ENCODE results near the gene POLE. TPM values are rescaled to one million over a fixed set of nuclear protein-coding genes. Genes with fewer than 3 reads are reported as not detected.

POLE gene
- total and polyA plus RNA-seq, 2 donors (not counting 1 experiment from before 2014, with no cell fraction given): 6.2 to 9.6 TPM

DNA sequence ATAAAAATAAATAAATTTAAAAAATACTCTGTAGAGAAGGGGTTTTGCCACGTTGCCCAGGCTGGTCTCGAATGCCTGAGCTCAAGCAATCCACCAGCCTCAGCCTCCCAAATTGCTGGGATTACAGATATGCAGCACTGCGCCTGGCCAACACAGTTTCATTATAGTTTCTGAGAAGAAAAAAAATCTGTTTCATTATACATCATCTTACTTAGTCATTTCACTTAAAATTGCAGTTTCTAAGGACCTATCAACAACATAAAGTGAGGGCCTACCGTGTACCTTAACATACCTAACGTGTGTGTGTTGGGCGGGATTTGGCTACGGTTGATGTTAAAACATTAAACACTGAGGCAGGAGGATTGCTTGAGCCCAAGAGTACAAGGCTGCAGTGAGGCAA lies 40.3 kb downstream of the POLE start:
- no peak for DNase-seq (ENCODE audit: low read depth in 2 of 2)
- Histone ChIP-seq H4K20me1 (ENCODE audit: control insufficient read depth, extremely low read depth, insufficient read depth, low read length) (no peaks in the 10 kb centered on the region), H2AFZ (ENCODE audit: low read length) (no peak overlapping the region), H3K9me3 (ENCODE audit: control insufficient read depth, insufficient read depth, low read depth, low read length) (no peaks in the 10 kb centered on the region), H3K36me3 (ENCODE audit: control insufficient read depth, insufficient read depth, low read length) (peaks cover 16% of the 10 kb centered on the region), H3K9ac (ENCODE audit: insufficient read depth, low read length) (no peak overlapping the region), H3K4me2 (ENCODE audit: extremely low read depth, insufficient read depth, low read length) (no peak overlapping the region), H3K27me3 (ENCODE audit: control insufficient read depth, insufficient read depth, low read length) (no peaks in the 10 kb centered on the region), H3K79me2 (ENCODE audit: control insufficient read depth, insufficient read depth, low read length) (no peaks in the 10 kb centered on the region), H3K27ac (ENCODE audit: insufficient read depth, low read length) (no peak overlapping the region), H3K4me1 (ENCODE audit: control insufficient read depth, extremely low read depth, insufficient read depth, low read length) (no peaks in the 10 kb centered on the region), H3K4me3 (replicated peaks in 1 of 4; ENCODE audit: control extremely low read depth in 1 of 4, insufficient read depth in 1 of 4, low read depth in 3 of 4, low read length in 4 of 4) (no peak overlapping the region)
- TF ChIP-seq, protein P1, sequence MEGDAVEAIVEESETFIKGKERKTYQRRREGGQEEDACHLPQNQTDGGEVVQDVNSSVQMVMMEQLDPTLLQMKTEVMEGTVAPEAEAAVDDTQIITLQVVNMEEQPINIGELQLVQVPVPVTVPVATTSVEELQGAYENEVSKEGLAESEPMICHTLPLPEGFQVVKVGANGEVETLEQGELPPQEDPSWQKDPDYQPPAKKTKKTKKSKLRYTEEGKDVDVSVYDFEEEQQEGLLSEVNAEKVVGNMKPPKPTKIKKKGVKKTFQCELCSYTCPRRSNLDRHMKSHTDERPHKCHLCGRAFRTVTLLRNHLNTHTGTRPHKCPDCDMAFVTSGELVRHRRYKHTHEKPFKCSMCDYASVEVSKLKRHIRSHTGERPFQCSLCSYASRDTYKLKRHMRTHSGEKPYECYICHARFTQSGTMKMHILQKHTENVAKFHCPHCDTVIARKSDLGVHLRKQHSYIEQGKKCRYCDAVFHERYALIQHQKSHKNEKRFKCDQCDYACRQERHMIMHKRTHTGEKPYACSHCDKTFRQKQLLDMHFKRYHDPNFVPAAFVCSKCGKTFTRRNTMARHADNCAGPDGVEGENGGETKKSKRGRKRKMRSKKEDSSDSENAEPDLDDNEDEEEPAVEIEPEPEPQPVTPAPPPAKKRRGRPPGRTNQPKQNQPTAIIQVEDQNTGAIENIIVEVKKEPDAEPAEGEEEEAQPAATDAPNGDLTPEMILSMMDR (conservative IDR thresholded peaks at IDR 0.05 in 1 of 2, IDR thresholded peaks at IDR 0.05 in 1 of 2; ENCODE audit: low read depth in 1 of 2, low read length in 2 of 2): no peak
- TF ChIP-seq EZH2 (IDR thresholded peaks at IDR 0.05; ENCODE audit: low read length, missing control alignments): no peak

DNA sequence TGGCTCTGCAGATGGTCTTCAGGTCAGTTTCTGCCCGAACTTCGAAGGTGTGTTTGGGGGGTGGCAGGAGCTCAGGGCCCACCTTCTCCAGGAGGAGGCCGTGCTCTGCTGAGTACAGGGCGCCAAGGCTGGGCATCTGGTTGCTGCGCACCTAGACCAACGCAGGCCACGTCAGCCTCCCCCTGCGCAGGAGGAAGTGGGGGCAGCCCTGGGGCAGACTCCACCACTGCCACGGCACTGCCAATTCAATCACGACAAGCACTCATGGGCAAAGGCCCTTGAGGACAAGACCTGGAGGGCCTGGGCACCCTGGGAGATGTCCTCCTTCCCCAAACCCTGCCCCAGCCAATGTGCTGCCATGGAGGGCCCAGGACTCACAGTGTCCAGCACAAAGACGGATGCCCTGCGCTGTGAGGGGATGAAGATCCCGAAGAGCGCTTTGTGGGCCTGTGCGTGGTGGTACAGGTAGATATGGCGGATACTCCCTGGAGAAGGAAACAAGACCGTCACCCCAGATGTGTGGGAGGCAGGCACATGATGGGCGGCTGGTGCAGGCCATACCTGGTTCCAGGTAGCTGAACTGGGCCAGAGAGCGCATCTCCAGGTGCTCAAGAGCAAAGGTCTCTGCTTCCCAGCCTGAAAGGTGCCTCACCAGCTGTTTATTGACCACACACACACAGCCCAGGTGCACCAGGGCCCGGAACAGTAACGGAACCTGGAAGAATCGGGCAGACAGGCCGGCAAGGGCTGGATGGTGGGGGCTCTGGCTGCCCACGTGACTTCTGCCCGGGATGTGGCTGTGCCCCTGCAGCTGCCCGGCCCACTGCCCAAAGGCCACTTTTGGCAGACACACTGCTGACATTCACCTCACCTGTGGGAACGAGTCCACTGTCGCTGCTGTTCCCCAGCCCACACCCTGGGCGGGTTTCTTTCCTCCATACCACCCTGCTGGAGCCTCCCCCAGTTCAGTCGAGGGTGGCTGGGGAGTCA lies 44.0 kb downstream of the POLE start:
- Histone ChIP-seq H3K27ac (ENCODE audit: insufficient read depth, low read length) (no peak overlapping the region), H3K9ac (ENCODE audit: insufficient read depth, low read length) (no peak overlapping the region), H4K20me1 (ENCODE audit: control insufficient read depth, extremely low read depth, insufficient read depth, low read length) (no peaks in the 10 kb centered on the region), H3K9me3 (ENCODE audit: control insufficient read depth, insufficient read depth, low read depth, low read length) (no peaks in the 10 kb centered on the region), H3K4me3 (replicated peaks in 1 of 4; ENCODE audit: control extremely low read depth in 1 of 4, insufficient read depth in 1 of 4, low read depth in 3 of 4, low read length in 4 of 4) (no peak overlapping the region), H3K27me3 (ENCODE audit: control insufficient read depth, insufficient read depth, low read length) (no peaks in the 10 kb centered on the region), H3K36me3 (ENCODE audit: control insufficient read depth, insufficient read depth, low read length) (peaks cover 13% of the 10 kb centered on the region), H2AFZ (ENCODE audit: low read length) (no peak overlapping the region), H3K4me2 (ENCODE audit: extremely low read depth, insufficient read depth, low read length) (no peak overlapping the region), H3K4me1 (ENCODE audit: control insufficient read depth, extremely low read depth, insufficient read depth, low read length) (no peaks in the 10 kb centered on the region), H3K79me2 (ENCODE audit: control insufficient read depth, insufficient read depth, low read length) (no peaks in the 10 kb centered on the region)
- TF ChIP-seq EZH2 (IDR thresholded peaks at IDR 0.05; ENCODE audit: low read length, missing control alignments): no peak
- TF ChIP-seq, protein P1 (conservative IDR thresholded peaks at IDR 0.05 in 1 of 2, IDR thresholded peaks at IDR 0.05 in 1 of 2; ENCODE audit: low read depth in 1 of 2, low read length in 2 of 2): no peak
- DNase-seq (ENCODE audit: low read depth in 2 of 2): no peak

DNA sequence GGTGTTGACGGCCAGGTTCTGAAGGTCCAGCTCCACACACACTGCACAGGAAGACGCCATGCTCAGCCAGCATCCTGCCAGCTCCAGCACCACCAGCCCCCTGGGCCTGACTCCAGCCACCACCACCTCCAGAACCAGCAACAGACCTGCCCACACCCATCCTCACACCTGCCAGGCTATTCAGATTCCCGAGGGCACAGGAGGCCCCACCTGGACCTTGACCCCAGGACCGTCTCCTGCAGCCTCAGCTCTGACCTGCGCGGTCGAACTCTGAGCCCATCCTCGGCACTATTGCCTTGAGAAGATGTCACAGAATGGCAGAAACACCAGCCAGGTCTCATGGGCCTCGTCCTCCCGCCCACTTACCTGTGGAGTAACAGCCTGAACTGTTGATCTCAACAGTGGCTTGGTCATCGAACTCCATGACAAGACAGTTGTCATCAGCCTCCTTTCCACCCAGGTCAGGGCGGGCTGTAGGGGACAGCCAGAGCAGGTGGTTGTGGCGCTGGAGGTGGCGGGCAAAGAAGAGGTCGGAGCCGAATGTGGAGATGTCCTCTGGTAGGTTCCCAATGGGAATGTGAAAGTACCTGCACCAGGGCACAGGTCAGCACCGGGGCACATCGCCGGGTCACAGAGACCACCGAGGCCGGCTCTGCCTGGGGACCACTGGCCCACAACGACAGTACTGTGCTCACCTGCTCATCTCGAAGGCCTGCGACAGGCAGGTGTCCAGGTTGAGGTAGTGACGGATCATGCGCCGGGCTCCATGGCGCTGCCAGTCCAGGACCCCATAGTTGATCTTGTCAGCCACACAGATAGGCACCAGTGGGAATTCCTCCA lies 45.1 kb downstream of the POLE start:
- H3K4me3 ChIP-seq (replicated peaks in 1 of 4; ENCODE audit: control extremely low read depth in 1 of 4, insufficient read depth in 1 of 4, low read depth in 3 of 4, low read length in 4 of 4): no peak overlapping the region
- H3K9ac ChIP-seq (ENCODE audit: insufficient read depth, low read length): no peak overlapping the region
- no peaks in the 10 kb centered on the region for H3K9me3 ChIP-seq (ENCODE audit: control insufficient read depth, insufficient read depth, low read depth, low read length)
- TF ChIP-seq EZH2 (IDR thresholded peaks at IDR 0.05; ENCODE audit: low read length, missing control alignments): no peak
- no peak overlapping the region for H3K4me2 ChIP-seq (ENCODE audit: extremely low read depth, insufficient read depth, low read length)
- no peak for DNase-seq (ENCODE audit: low read depth in 2 of 2)
- H4K20me1 ChIP-seq (ENCODE audit: control insufficient read depth, extremely low read depth, insufficient read depth, low read length): no peaks in the 10 kb centered on the region
- no peaks in the 10 kb centered on the region for H3K79me2 ChIP-seq (ENCODE audit: control insufficient read depth, insufficient read depth, low read length)
- no peaks in the 10 kb centered on the region for H3K4me1 ChIP-seq (ENCODE audit: control insufficient read depth, extremely low read depth, insufficient read depth, low read length)
- H3K36me3 ChIP-seq (ENCODE audit: control insufficient read depth, insufficient read depth, low read length): peaks cover 15% of the 10 kb centered on the region
- H3K27ac ChIP-seq (ENCODE audit: insufficient read depth, low read length): no peak overlapping the region
- H2AFZ ChIP-seq (ENCODE audit: low read length): no peak overlapping the region
- H3K27me3 ChIP-seq (ENCODE audit: control insufficient read depth, insufficient read depth, low read length): no peaks in the 10 kb centered on the region

Data from fibroblast of lung (primary cell).